ENCODE measurements around the gene NRCAM. TPM values are rescaled to one million over a fixed set of nuclear protein-coding genes. Genes with fewer than 3 reads are reported as not detected.

NRCAM gene
- total and polyA plus RNA-seq, 2 experiments from 2014 or later, result 0.76 to 3.9 TPM

- Histone ChIP-seq H3K9me3 (ENCODE audit: low read depth) (no peaks in the 10 kb centered on the region), H3K4me1 (ENCODE audit: low read depth) (no peaks in the 10 kb centered on the region), H3K27ac (no peak overlapping the region), H3K4me3 (no peak overlapping the region), H3K36me3 (no peaks in the 10 kb centered on the region), H3K27me3 (no peaks in the 10 kb centered on the region)
- DNase-seq (ENCODE audit: low read depth in 1 of 2, low spot score in 1 of 2), result no peak
- TF ChIP-seq CTCF (IDR thresholded peaks at IDR 0.05; ENCODE audit: low read depth, low read length), result no peak
Observed at GRCh38 chr7:108204281-108204796, 251.9 kb downstream of the NRCAM start.

- Histone ChIP-seq H3K27me3 (no peaks in the 10 kb centered on the region), H3K4me1 (ENCODE audit: low read depth) (no peaks in the 10 kb centered on the region), H3K27ac (no peak overlapping the region), H3K36me3 (no peaks in the 10 kb centered on the region), H3K9me3 (ENCODE audit: low read depth) (no peaks in the 10 kb centered on the region), H3K4me3 (no peak overlapping the region)
- TF ChIP-seq CTCF (IDR thresholded peaks at IDR 0.05; ENCODE audit: low read depth, low read length), result no peak
- DNase-seq (ENCODE audit: low read depth in 1 of 2, low spot score in 1 of 2), result no peak
Observed at GRCh38 chr7:108203537-108203936, 252.7 kb downstream of the NRCAM start.

GRCh38 chr7:108202743-108203142 is 253.5 kb downstream of the NRCAM start:
- Histone ChIP-seq H3K9me3 (ENCODE audit: low read depth) (no peaks in the 10 kb centered on the region), H3K27me3 (no peaks in the 10 kb centered on the region), H3K36me3 (no peaks in the 10 kb centered on the region), H3K4me3 (no peak overlapping the region), H3K4me1 (ENCODE audit: low read depth) (no peaks in the 10 kb centered on the region), H3K27ac (no peak overlapping the region)
- TF ChIP-seq CTCF (IDR thresholded peaks at IDR 0.05; ENCODE audit: low read depth, low read length), result no peak
- DNase-seq (ENCODE audit: low read depth in 1 of 2, low spot score in 1 of 2), result no peak

- H3K4me1 ChIP-seq (ENCODE audit: low read depth), result no peaks in the 10 kb centered on the region
- H3K4me3 ChIP-seq, result no peak overlapping the region
Observed at GRCh38 chr7:108201766-108202165, 254.5 kb downstream of the NRCAM start.

GRCh38 chr7:108200326-108200725 is 255.9 kb downstream of the NRCAM start:
- H3K4me1 ChIP-seq (ENCODE audit: low read depth), result no peaks in the 10 kb centered on the region
- H3K27ac ChIP-seq, result no peak overlapping the region
- H3K27me3 ChIP-seq, result no peaks in the 10 kb centered on the region
- DNase-seq (ENCODE audit: low read depth in 1 of 2, low spot score in 1 of 2), result no peak
- TF ChIP-seq CTCF (IDR thresholded peaks at IDR 0.05; ENCODE audit: low read depth, low read length), result no peak
- no peaks in the 10 kb centered on the region for H3K9me3 ChIP-seq (ENCODE audit: low read depth)
- H3K36me3 ChIP-seq, result no peaks in the 10 kb centered on the region
- no peak overlapping the region for H3K4me3 ChIP-seq

More at GRCh38 chr7:108201766-108202165, 254.5 kb downstream of the NRCAM start:
- Histone ChIP-seq H3K9me3 (ENCODE audit: low read depth) (no peaks in the 10 kb centered on the region), H3K27ac (no peak overlapping the region), H3K36me3 (no peaks in the 10 kb centered on the region), H3K27me3 (no peaks in the 10 kb centered on the region)
- no peak for DNase-seq (ENCODE audit: low read depth in 1 of 2, low spot score in 1 of 2)
- no peak for TF ChIP-seq CTCF (IDR thresholded peaks at IDR 0.05; ENCODE audit: low read depth, low read length)

Data from cardiac muscle cell (in vitro differentiated cells and primary cell).